Measurements from ENCODE around the gene IL1RAPL1. TPM values are rescaled to one million over a fixed set of nuclear protein-coding genes. Genes with fewer than 3 reads are reported as not detected.
"Not testable (repeated sequence)": the region's sequence is repeated elsewhere in the genome, so short reads cannot be mapped to it uniquely, and the experiment has no call there.

Gene IL1RAPL1
- total and polyA plus RNA-seq, 9 of the 15 experiments (the other 6 are each of a cell fraction or from before 2014, with no cell fraction given) = 0.04 to 0.07 (median 0.04) TPM; not detected in 6

GRCh38 chrX:29318012-29318411 lies 730.8 kb downstream of the IL1RAPL1 start:
- ChIA-PET CTCF (ENCODE audit: low intra/inter-chr PET ratio) (no interaction called here), POLR2A (no interaction called here)
- ATAC-seq = no peak

GRCh38 chrX:29332429-29332828 lies 745.2 kb downstream of the IL1RAPL1 start:
- FAIRE-seq; intact Hi-C loops (cut with micrococcal nuclease); POLR2A ChIA-PET; BruUV-seq (replicated peaks); H3K27me3 ChIP-seq (ENCODE audit: control insufficient read depth in 2 of 2, insufficient read depth in 2 of 2, low read length in 2 of 2); H3K9me1 ChIP-seq (ENCODE audit: control insufficient read depth, insufficient read depth, low read length); H3K9ac ChIP-seq (ENCODE audit: insufficient read depth in 1 of 2, low read depth in 2 of 2, low read length in 2 of 2); H3K9me3 ChIP-seq (replicated peaks; ENCODE audit: control insufficient read depth, insufficient read depth, low read depth, low read length); H4K20me1 ChIP-seq (replicated peaks; ENCODE audit: control insufficient read depth, insufficient read depth, low read length); ATAC-seq; DNase-seq (ENCODE audit: extremely low read depth in 1 of 4, low spot score in 3 of 4); H2AFZ ChIP-seq (ENCODE audit: low read depth, low read length); H3K4me3 ChIP-seq; H3K36me3 ChIP-seq (ENCODE audit: control insufficient read depth, insufficient read depth, low read length); H3K27ac ChIP-seq (ENCODE audit: extremely low read depth, low read depth, low read length); H3K79me2 ChIP-seq (ENCODE audit: control insufficient read depth, insufficient read depth, low read length); H3K4me1 ChIP-seq (replicated peaks in 1 of 2; ENCODE audit: control insufficient read depth in 2 of 2, insufficient read depth in 2 of 2, low read length in 2 of 2); in situ Hi-C loops (cut with MboI); H3K4me2 ChIP-seq (ENCODE audit: insufficient read depth, low read length); CTCF ChIA-PET (ENCODE audit: low intra/inter-chr PET ratio): not testable (repeated sequence)
- WGBS (ENCODE audit: insufficient coverage, low coverage, missing lambda C conversion rate) = no CpG with 5 or more reads among the region's 3 CpGs

More at GRCh38 chrX:29318012-29318411, 730.8 kb downstream of the IL1RAPL1 start:
- intact Hi-C loops (cut with micrococcal nuclease) (no loop called here), in situ Hi-C loops (cut with MboI) (no loop called here)
- H3K9me1 ChIP-seq (ENCODE audit: control insufficient read depth, insufficient read depth, low read length) = no peaks in the 10 kb centered on the region
- no TSS peak for BruUV-seq (replicated peaks)
- no peak overlapping the region for H2AFZ ChIP-seq (ENCODE audit: low read depth, low read length)
- no peaks in the 10 kb centered on the region for H4K20me1 ChIP-seq (replicated peaks; ENCODE audit: control insufficient read depth, insufficient read depth, low read length)
- H3K27me3 ChIP-seq (ENCODE audit: control insufficient read depth in 2 of 2, insufficient read depth in 2 of 2, low read length in 2 of 2) = no peaks in the 10 kb centered on the region
- H3K9ac ChIP-seq (ENCODE audit: insufficient read depth in 1 of 2, low read depth in 2 of 2, low read length in 2 of 2) = no peak overlapping the region
- no peak overlapping the region for H3K27ac ChIP-seq (ENCODE audit: extremely low read depth, low read depth, low read length)
- H3K4me3 ChIP-seq = no peak overlapping the region
- FAIRE-seq = no peak
- no peak overlapping the region for H3K4me2 ChIP-seq (ENCODE audit: insufficient read depth, low read length)
- H3K36me3 ChIP-seq (ENCODE audit: control insufficient read depth, insufficient read depth, low read length) = no peaks in the 10 kb centered on the region
- DNase-seq (ENCODE audit: extremely low read depth in 1 of 4, low spot score in 3 of 4) = no peak
- H3K4me1 ChIP-seq (replicated peaks in 1 of 2; ENCODE audit: control insufficient read depth in 2 of 2, insufficient read depth in 2 of 2, low read length in 2 of 2) = no peaks in the 10 kb centered on the region
- H3K9me3 ChIP-seq (replicated peaks; ENCODE audit: control insufficient read depth, insufficient read depth, low read depth, low read length) = no peaks in the 10 kb centered on the region
- H3K79me2 ChIP-seq (ENCODE audit: control insufficient read depth, insufficient read depth, low read length) = no peaks in the 10 kb centered on the region
- no peak for TF ChIP-seq MTF1 (CRISPR knock-in tag; IDR thresholded peaks at IDR 0.05; ENCODE audit: borderline replicate concordance)
- no peak for TF ChIP-seq NFIX (CRISPR knock-in tag; IDR thresholded peaks at IDR 0.05; ENCODE audit: low read depth)
- WGBS (ENCODE audit: insufficient coverage, low coverage, missing lambda C conversion rate) = 11% methylated on average over 1 of the region's 1 CpG

GRCh38 chrX:29333091-29333490 lies 745.8 kb downstream of the IL1RAPL1 start:
- H3K27ac ChIP-seq (ENCODE audit: extremely low read depth, low read depth, low read length); H3K4me3 ChIP-seq; H3K9me1 ChIP-seq (ENCODE audit: control insufficient read depth, insufficient read depth, low read length); H3K9me3 ChIP-seq (replicated peaks; ENCODE audit: control insufficient read depth, insufficient read depth, low read depth, low read length); H2AFZ ChIP-seq (ENCODE audit: low read depth, low read length); H3K36me3 ChIP-seq (ENCODE audit: control insufficient read depth, insufficient read depth, low read length); H3K4me2 ChIP-seq (ENCODE audit: insufficient read depth, low read length); FAIRE-seq; ATAC-seq; H3K9ac ChIP-seq (ENCODE audit: insufficient read depth in 1 of 2, low read depth in 2 of 2, low read length in 2 of 2); DNase-seq (ENCODE audit: extremely low read depth in 1 of 4, low spot score in 3 of 4); POLR2A ChIA-PET; H4K20me1 ChIP-seq (replicated peaks; ENCODE audit: control insufficient read depth, insufficient read depth, low read length); in situ Hi-C loops (cut with MboI); H3K79me2 ChIP-seq (ENCODE audit: control insufficient read depth, insufficient read depth, low read length); intact Hi-C loops (cut with micrococcal nuclease); CTCF ChIA-PET (ENCODE audit: low intra/inter-chr PET ratio); H3K4me1 ChIP-seq (replicated peaks in 1 of 2; ENCODE audit: control insufficient read depth in 2 of 2, insufficient read depth in 2 of 2, low read length in 2 of 2); BruUV-seq (replicated peaks); H3K27me3 ChIP-seq (ENCODE audit: control insufficient read depth in 2 of 2, insufficient read depth in 2 of 2, low read length in 2 of 2): not testable (repeated sequence)
- WGBS (ENCODE audit: insufficient coverage, low coverage, missing lambda C conversion rate) = no CpG with 5 or more reads among the region's 27 CpGs

Measured in K562 (cell line).